Measurements from ENCODE around the gene KIF6.

DNA sequence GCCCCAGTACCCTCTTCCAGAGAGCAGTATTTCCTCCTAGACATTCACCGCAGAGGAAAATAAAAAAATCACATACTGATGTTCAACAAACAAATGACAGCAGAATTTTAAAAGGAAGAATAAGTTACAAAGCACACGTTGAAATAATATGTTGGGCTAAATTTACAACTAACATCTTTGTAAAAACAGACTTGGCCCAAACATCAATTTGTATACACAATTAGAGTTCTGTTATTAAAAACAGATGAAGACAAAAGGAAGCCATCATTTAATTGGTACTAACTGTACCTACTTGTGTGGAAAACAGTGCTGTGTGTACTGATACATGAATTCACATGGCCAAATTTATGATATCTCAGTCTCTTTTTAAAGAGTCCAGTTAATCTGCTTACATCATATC, 46.3 kb downstream of the KIF6 start:
- TF ChIP-seq POLR2AphosphoS5 (IDR thresholded peaks at IDR 0.05) (no peak), POLR2A (IDR thresholded peaks at IDR 0.05) (no peak), EP300 (IDR thresholded peaks at IDR 0.05) (no peak)
- TF ChIP-seq, protein P1, sequence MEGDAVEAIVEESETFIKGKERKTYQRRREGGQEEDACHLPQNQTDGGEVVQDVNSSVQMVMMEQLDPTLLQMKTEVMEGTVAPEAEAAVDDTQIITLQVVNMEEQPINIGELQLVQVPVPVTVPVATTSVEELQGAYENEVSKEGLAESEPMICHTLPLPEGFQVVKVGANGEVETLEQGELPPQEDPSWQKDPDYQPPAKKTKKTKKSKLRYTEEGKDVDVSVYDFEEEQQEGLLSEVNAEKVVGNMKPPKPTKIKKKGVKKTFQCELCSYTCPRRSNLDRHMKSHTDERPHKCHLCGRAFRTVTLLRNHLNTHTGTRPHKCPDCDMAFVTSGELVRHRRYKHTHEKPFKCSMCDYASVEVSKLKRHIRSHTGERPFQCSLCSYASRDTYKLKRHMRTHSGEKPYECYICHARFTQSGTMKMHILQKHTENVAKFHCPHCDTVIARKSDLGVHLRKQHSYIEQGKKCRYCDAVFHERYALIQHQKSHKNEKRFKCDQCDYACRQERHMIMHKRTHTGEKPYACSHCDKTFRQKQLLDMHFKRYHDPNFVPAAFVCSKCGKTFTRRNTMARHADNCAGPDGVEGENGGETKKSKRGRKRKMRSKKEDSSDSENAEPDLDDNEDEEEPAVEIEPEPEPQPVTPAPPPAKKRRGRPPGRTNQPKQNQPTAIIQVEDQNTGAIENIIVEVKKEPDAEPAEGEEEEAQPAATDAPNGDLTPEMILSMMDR (IDR thresholded peaks at IDR 0.05): no peak

Data from gastroesophageal sphincter (tissue), 3 donors.